ENCODE measurements around the gene SAMD15. TPM values are rescaled to one million over a fixed set of nuclear protein-coding genes. Genes with fewer than 3 reads are reported as not detected.

SAMD15 gene
- total RNA-seq, 4 donors from 2014 or later = 0.12 to 0.48 (median 0.40) TPM

DNA sequence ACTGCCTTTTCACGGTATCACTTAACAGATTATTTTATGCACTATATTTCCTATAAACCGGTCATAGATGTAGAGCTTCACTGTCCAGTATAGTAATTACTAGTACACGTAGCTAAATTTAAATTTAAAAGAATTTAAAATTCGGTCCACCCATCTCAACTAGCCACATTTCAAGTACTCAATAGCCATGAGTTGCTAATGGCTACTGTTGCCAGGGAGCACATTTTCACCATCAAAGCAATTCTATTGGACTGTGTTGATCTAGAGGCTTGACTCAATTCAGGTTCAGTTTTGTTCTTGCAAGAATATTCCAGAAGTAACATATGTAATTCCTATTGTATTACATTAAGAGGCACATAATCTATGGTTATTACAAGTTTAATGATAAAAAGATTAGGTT is 20.3 kb upstream of the SAMD15 start:
- no peak overlapping the region for H3K27ac ChIP-seq
- no peaks in the 10 kb centered on the region for H3K27me3 ChIP-seq
- intact Hi-C loops (cut with DNase I) = no loop called here
- 93 to 97% methylated on average over 4 of the region's 4 CpGs for WGBS, 2 donors
- TF ChIP-seq, protein P1, sequence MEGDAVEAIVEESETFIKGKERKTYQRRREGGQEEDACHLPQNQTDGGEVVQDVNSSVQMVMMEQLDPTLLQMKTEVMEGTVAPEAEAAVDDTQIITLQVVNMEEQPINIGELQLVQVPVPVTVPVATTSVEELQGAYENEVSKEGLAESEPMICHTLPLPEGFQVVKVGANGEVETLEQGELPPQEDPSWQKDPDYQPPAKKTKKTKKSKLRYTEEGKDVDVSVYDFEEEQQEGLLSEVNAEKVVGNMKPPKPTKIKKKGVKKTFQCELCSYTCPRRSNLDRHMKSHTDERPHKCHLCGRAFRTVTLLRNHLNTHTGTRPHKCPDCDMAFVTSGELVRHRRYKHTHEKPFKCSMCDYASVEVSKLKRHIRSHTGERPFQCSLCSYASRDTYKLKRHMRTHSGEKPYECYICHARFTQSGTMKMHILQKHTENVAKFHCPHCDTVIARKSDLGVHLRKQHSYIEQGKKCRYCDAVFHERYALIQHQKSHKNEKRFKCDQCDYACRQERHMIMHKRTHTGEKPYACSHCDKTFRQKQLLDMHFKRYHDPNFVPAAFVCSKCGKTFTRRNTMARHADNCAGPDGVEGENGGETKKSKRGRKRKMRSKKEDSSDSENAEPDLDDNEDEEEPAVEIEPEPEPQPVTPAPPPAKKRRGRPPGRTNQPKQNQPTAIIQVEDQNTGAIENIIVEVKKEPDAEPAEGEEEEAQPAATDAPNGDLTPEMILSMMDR (IDR thresholded peaks at IDR 0.05) = no peak
- TF ChIP-seq POLR2A (IDR thresholded peaks at IDR 0.05) = no peak
- H3K4me3 ChIP-seq = no peak overlapping the region
- no peaks in the 10 kb centered on the region for H3K36me3 ChIP-seq
- H3K4me1 ChIP-seq = no peaks in the 10 kb centered on the region
- no peak for DNase-seq
- no peaks in the 10 kb centered on the region for H3K9me3 ChIP-seq

- intact Hi-C loops (cut with DNase I) = no loop called here
- Histone ChIP-seq H3K36me3 (no peaks in the 10 kb centered on the region), H3K4me3 (no peak overlapping the region), H3K4me1 (no peaks in the 10 kb centered on the region), H3K27ac (no peak overlapping the region), H3K9me3 (no peaks in the 10 kb centered on the region), H3K27me3 (no peaks in the 10 kb centered on the region)
- TF ChIP-seq, protein P1 (IDR thresholded peaks at IDR 0.05) = no peak
- no peak for TF ChIP-seq POLR2A (IDR thresholded peaks at IDR 0.05)
- no peak for DNase-seq
- WGBS, 2 donors = 86 to 90% methylated on average over 1 of the region's 1 CpG
Observed at GRCh38 chr14:77359626-77360025, 17.6 kb upstream of the SAMD15 start.

- DNase-seq = no peak
- no peaks in the 10 kb centered on the region for H3K36me3 ChIP-seq
- H3K4me3 ChIP-seq = no peak overlapping the region
- WGBS, 2 donors = 82 to 91% methylated on average over 3 of the region's 3 CpGs
- no peaks in the 10 kb centered on the region for H3K9me3 ChIP-seq
- no peaks in the 10 kb centered on the region for H3K27me3 ChIP-seq
- TF ChIP-seq, protein P1 (IDR thresholded peaks at IDR 0.05) = no peak
- no peak for TF ChIP-seq POLR2A (IDR thresholded peaks at IDR 0.05)
- H3K4me1 ChIP-seq = no peaks in the 10 kb centered on the region
- intact Hi-C loops (cut with DNase I) = no loop called here
- H3K27ac ChIP-seq = no peak overlapping the region
Observed at GRCh38 chr14:77364146-77364545, 13.0 kb upstream of the SAMD15 start.

DNA sequence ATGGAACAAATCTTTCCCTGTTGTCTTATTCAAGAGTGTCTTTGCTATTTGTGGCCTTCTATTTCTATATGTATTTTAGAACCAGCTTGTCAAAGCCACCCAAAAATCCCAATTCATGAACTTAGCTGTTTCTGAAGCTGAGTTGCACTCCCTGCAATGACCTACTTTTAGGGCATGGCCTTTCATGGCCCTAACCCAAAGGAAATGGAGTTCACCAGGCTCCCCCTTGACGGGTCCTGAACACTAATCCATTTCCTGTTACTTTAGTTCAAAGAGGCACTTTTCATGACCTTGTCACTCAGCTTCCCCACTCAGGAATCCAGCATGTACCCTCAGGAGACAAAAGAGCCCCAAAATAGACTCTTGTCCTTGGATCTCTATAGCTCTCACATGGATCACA is 7.9 kb upstream of the SAMD15 start:
- TF ChIP-seq POLR2A (IDR thresholded peaks at IDR 0.05) = no peak
- TF ChIP-seq, protein P1 (IDR thresholded peaks at IDR 0.05) = no peak
- Histone ChIP-seq H3K4me1 (no peaks in the 10 kb centered on the region), H3K36me3 (no peaks in the 10 kb centered on the region), H3K27me3 (no peaks in the 10 kb centered on the region), H3K27ac (no peak overlapping the region), H3K4me3 (no peak overlapping the region), H3K9me3 (no peaks in the 10 kb centered on the region)
- 53 to 60% methylated on average over 1 of the region's 1 CpG for WGBS, 2 donors
- DNase-seq = no peak
- intact Hi-C loops (cut with DNase I) = no loop called here

- Histone ChIP-seq H3K36me3 (no peaks in the 10 kb centered on the region), H3K4me1 (peaks cover 7 to 19% (median 8%) of the 10 kb centered on the region in 3 donors), H3K27ac (no peak overlapping the region), H3K9me3 (no peaks in the 10 kb centered on the region), H3K27me3 (no peaks in the 10 kb centered on the region), H3K4me3 (no peak overlapping the region)
- 46 to 62% methylated on average over 4 of the region's 4 CpGs for WGBS, 2 donors
- DNase-seq = no peak
- intact Hi-C loops (cut with DNase I) = no loop called here
- TF ChIP-seq POLR2A (IDR thresholded peaks at IDR 0.05) = no peak
- TF ChIP-seq, protein P1 (IDR thresholded peaks at IDR 0.05) = no peak
Observed at GRCh38 chr14:77372304-77372841, 4.8 kb upstream of the SAMD15 start.
